H1 (cell line): ENCODE results near the gene RFX3. TPM values are rescaled to one million over a fixed set of nuclear protein-coding genes. Genes with fewer than 3 reads are reported as not detected.

Source experiments
- CBX5 ChIP-seq: fragments of 300-800, 300-1000 bp; sonication (generic); IDR thresholded peaks from 2 replicates; pipeline ENCODE4 v1.7.1; 2016; ENCODE audit warnings: antibody characterized with exemption, low read length, low read depth
- CBX8 ChIP-seq: fragments of 300-800, 300-1000 bp; sonication (generic); IDR thresholded peaks from 2 replicates; pipeline ENCODE4 v1.7.1; 2016; ENCODE audit warnings: low read depth, low read length, borderline replicate concordance
- CHD2 ChIP-seq: IDR thresholded peaks from 2 replicates; pipeline ENCODE4 v1.6.1; 2012; ENCODE audit warnings: low read length, improper control_type of control experiment
- MAX ChIP-seq: IDR thresholded peaks from 2 replicates; pipeline ENCODE4 v1.6.1; 2012; ENCODE audit warnings: inconsistent platforms
- POLR2AphosphoS5 ChIP-seq: IDR thresholded peaks from 2 replicates; pipeline ENCODE4 v1.6.1; 2011; ENCODE audit warnings: low read depth, low read length
- YY1 ChIP-seq: IDR thresholded peaks from 2 replicates; pipeline ENCODE4 v1.6.1; 2011; ENCODE audit warnings: low read depth, mild to moderate bottlenecking, low read length
- polyA plus RNA-seq, 7 experiments: library from polyadenylated mRNA; depleted of rRNA in 3 of 7; stranded (reverse) in 5 of 7; unstranded in 2 of 7; fragments of >200 nt in 5 of 7; fragments of 200-250 nt in 2 of 7; gene quantifications; 1 replicate in 5 of 7; 2 replicates in 1 of 7; 4 replicates in 1 of 7; pipeline versions ENCODE4 v1.2.1 to v1.2.3, GENCODE V29; 2011 to 2013; ENCODE audit warnings: missing spikeins in 2 of 7, mixed read lengths in 2 of 7
- total RNA-seq: library from RNA; stranded (reverse); fragmentation: NEBNext Ultra II Directional; extraction: Animal tissue kit (Norgen Biotek cat#: 25700); gene quantifications from 2 replicates; pipeline ENCODE4 v1.2.1, GENCODE V29; 2021
- TF ChIP-seq, protein P1 (sequence below): IDR thresholded peaks from 2 replicates; pipeline ENCODE4 v1.6.1; 2012; ENCODE audit warnings: low read length, inconsistent platforms

RFX3 gene
- total and polyA plus RNA-seq, 2 of the 8 experiments (the other 6 are each of a cell fraction or from before 2014, with no cell fraction given), result 4.9 to 22.6 TPM

DNA sequence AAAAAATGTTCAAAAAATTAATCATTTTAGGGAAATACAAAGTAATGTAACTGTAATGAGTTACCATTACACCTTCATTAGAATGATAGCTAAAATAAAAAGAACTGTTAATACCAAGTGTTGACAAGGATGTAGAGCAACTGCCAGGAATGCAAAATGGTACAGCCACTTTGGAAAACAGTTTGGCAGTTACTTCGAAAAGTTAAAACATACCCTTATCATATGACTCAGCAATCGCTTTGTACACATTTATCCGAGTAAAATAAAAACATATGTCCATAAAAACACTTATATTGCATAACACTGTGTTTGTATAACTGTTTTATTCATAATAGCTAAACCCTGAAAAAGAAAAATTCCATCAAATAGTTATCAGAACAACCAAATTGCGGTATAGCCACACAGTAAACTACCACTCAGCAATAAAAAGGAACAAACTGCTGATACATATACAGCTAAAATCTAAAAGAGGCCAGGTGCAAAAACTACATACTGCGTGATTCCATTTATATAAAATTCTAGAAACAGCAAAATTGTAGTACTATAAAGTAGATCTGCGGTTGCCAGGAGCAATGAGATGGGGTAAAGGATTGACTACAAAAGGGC lies 61.7 kb downstream of the RFX3 start (continued):
- TF ChIP-seq YY1 (no peak), MAX (no peak), CBX8 (no peak), POLR2AphosphoS5 (no peak), CHD2 (no peak), CBX5 (no peak)
- TF ChIP-seq, protein P1, sequence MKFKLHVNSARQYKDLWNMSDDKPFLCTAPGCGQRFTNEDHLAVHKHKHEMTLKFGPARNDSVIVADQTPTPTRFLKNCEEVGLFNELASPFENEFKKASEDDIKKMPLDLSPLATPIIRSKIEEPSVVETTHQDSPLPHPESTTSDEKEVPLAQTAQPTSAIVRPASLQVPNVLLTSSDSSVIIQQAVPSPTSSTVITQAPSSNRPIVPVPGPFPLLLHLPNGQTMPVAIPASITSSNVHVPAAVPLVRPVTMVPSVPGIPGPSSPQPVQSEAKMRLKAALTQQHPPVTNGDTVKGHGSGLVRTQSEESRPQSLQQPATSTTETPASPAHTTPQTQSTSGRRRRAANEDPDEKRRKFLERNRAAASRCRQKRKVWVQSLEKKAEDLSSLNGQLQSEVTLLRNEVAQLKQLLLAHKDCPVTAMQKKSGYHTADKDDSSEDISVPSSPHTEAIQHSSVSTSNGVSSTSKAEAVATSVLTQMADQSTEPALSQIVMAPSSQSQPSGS, result no peak
